K562 (cell line): Measurements from ENCODE around the gene RHEX. TPM values are rescaled to one million over a fixed set of nuclear protein-coding genes. Genes with fewer than 3 reads are reported as not detected.
A peak's percentile ranks its signal among the peaks of the same experiment; 100 is the strongest.

Source experiments
- CBFA2T3 ChIP-seq: fragments of 450-650 bp; IDR thresholded peaks from 2 replicates; pipeline ENCODE4 v1.6.1; 2017
- CC2D1A ChIP-seq: fragments of 450-650 bp; IDR thresholded peaks from 2 replicates; pipeline ENCODE4 v1.6.1; 2017; ENCODE audit warnings: mild to moderate bottlenecking
- DMBX1 ChIP-seq: fragments of 250-450 bp; sonication (Bioruptor Pico); IDR thresholded peaks from 2 replicates; pipeline ENCODE4 v1.8.0; 2022; ENCODE audit warnings: inconsistent platforms, mild to moderate bottlenecking, moderate library complexity, borderline replicate concordance
- EP300 ChIP-seq: IDR thresholded peaks from 2 replicates; pipeline ENCODE4 v1.6.1; 2012; ENCODE audit warnings: low read length, improper control_type of control experiment
- EP400 ChIP-seq: fragments of 450-650 bp; IDR thresholded peaks from 2 replicates; pipeline ENCODE4 v1.6.1; 2017; ENCODE audit warnings: antibody characterized with exemption, mild to moderate bottlenecking, moderate library complexity
- EZH2 ChIP-seq: IDR thresholded peaks from 2 replicates; pipeline ENCODE4 v1.6.1; 2012; ENCODE audit warnings: low read depth, mild to moderate bottlenecking, inconsistent platforms, low read length, borderline replicate concordance
- FOXJ3 ChIP-seq: sonication (generic); formaldehyde crosslinking; IDR thresholded peaks from 2 replicates; pipeline ENCODE4 v1.4.0; 2020; ENCODE audit warnings: mild to moderate bottlenecking, missing genetic modification reagents
- HDGF ChIP-seq: fragments of 450-650 bp; IDR thresholded peaks from 2 replicates; pipeline ENCODE4 v1.6.1; 2016
- HMG20A ChIP-seq: fragments of 450-650 bp; formaldehyde crosslinking; conservative IDR thresholded peaks from 2 replicates; pipeline ENCODE4 v1.4.0; 2020; ENCODE audit warnings: mild to moderate bottlenecking, mixed read lengths
- MTA1 ChIP-seq: fragments of 450-650 bp; IDR thresholded peaks from 2 replicates; pipeline ENCODE4 v1.6.1; 2017; ENCODE audit warnings: borderline replicate concordance
- NR2C2 ChIP-seq, 2 experiments: fragments of 200-800 bp in 1 of 2; sonication (Bioruptor generic) in 1 of 2; sonication (generic) in 1 of 2; formaldehyde crosslinking in 1 of 2; IDR thresholded peaks; 2 replicates each; pipeline versions ENCODE4 v1.6.1 to v1.8.0; 2016 to 2022; ENCODE audit warnings: mild to moderate bottlenecking in 1 of 2, missing compliant biosample characterization in 1 of 2, missing genetic modification characterization in 1 of 2, missing genetic modification reagents in 1 of 2
- NUFIP1 ChIP-seq: fragments of 450-650 bp; IDR thresholded peaks from 2 replicates; pipeline ENCODE4 v1.6.1; 2018; ENCODE audit not compliant: partially characterized antibody
- PHTF2 ChIP-seq: fragments of 250-450 bp; sonication (Bioruptor Pico); IDR thresholded peaks from 2 replicates; pipeline ENCODE4 v1.5.0; 2021; ENCODE audit warnings: mild to moderate bottlenecking
- POLR2AphosphoS2 ChIP-seq: IDR thresholded peaks from 2 replicates; pipeline ENCODE4 v1.6.1; 2012; ENCODE audit warnings: low read length, improper control_type of control experiment
- PTTG1 ChIP-seq: fragments of 450-650 bp; IDR thresholded peaks from 2 replicates; pipeline ENCODE4 v1.6.1; 2016; ENCODE audit warnings: low read depth, mild to moderate bottlenecking, missing genetic modification characterization, missing compliant biosample characterization
- RHOXF2B ChIP-seq: fragments of 250-450 bp; sonication (Bioruptor Pico); conservative IDR thresholded peaks from 2 replicates; pipeline ENCODE4 v1.5.1; 2021
- SIX5 ChIP-seq, 2 experiments: IDR thresholded peaks; 2 replicates each; pipeline ENCODE4 v1.6.1; 2011; ENCODE audit warnings: low read length in 2 of 2, borderline replicate concordance in 1 of 2, low read depth in 1 of 2, mild to moderate bottlenecking in 1 of 2, moderate library complexity in 1 of 2; ENCODE audit not compliant: insufficient read depth in 1 of 2
- TCF7 ChIP-seq: sonication (generic); IDR thresholded peaks from 2 replicates; pipeline ENCODE4 v1.6.1; 2016; ENCODE audit warnings: antibody characterized with exemption, borderline replicate concordance
- TRIM24 ChIP-seq, 2 experiments: fragments of 450-650 bp; IDR thresholded peaks; 2 replicates each; pipeline ENCODE4 v1.6.1; 2016
- ZNF175 ChIP-seq: fragments of 200-800 bp; sonication (Bioruptor generic); IDR thresholded peaks from 2 replicates; pipeline ENCODE4 v1.6.1; 2016; ENCODE audit warnings: low read depth, mild to moderate bottlenecking, missing genetic modification characterization, missing compliant biosample characterization
- ZNF224 ChIP-seq: sonication (generic); formaldehyde crosslinking; IDR thresholded peaks from 2 replicates; pipeline ENCODE4 v1.8.0; 2022; ENCODE audit warnings: mild to moderate bottlenecking, missing genetic modification reagents
- ZNF232 ChIP-seq: sonication (generic); formaldehyde crosslinking; IDR thresholded peaks from 2 replicates; pipeline ENCODE4 v1.8.0; 2022; ENCODE audit warnings: mild to moderate bottlenecking, missing genetic modification reagents
- ZNF586 ChIP-seq: fragments of 450-650 bp; formaldehyde crosslinking; conservative IDR thresholded peaks from 2 replicates; pipeline ENCODE4 v1.4.0; 2020; ENCODE audit warnings: mild to moderate bottlenecking, moderate library complexity
- ZNF668 ChIP-seq: fragments of 250-450 bp; sonication (Bioruptor Pico); IDR thresholded peaks from 2 replicates; pipeline ENCODE4 v1.8.0; 2022; ENCODE audit warnings: mild to moderate bottlenecking, inconsistent platforms
- ZNF766 ChIP-seq: fragments of 200-800 bp; sonication (Bioruptor generic); conservative IDR thresholded peaks from 2 replicates; pipeline ENCODE4 v1.6.1; 2016; ENCODE audit warnings: missing genetic modification characterization, missing compliant biosample characterization
- ZSCAN29 ChIP-seq: fragments of 450-650 bp; IDR thresholded peaks from 2 replicates; pipeline ENCODE4 v1.6.1; 2017
- polyA plus RNA-seq, 8 experiments: library from polyadenylated mRNA; depleted of rRNA in 4 of 8; stranded (reverse) in 5 of 8; unstranded in 3 of 8; fragments of >200 nt; fragmentation: Nextera tagmentation in 2 of 8; fragmentation: Illumina TruSeq in 1 of 8; extraction: Ambion mirVana in 2 of 8; extraction: Trizol in 1 of 8; gene quantifications; 2 replicates each; pipeline versions ENCODE4 v1.2.1 to v1.2.3, GENCODE V29; 2011 to 2014; ENCODE audit warnings: inconsistent platforms in 1 of 8, missing spikeins in 1 of 8
- total RNA-seq, 7 experiments: library from RNA; depleted of rRNA in 6 of 7; stranded (reverse); fragments of >200 nt in 6 of 7; fragmentation: Illumina TruSeq in 2 of 7; extraction: Trizol in 2 of 7; gene quantifications; 2 replicates each; pipeline versions ENCODE4 v1.2.1 to v1.2.3, GENCODE V29; 2011 to 2021; ENCODE audit warnings: low replicate concordance in 1 of 7
- TF ChIP-seq, protein P1 (sequence below): fragments of 250-450 bp; sonication (Bioruptor Pico); IDR thresholded peaks from 2 replicates; pipeline ENCODE4 v1.8.0; 2022; ENCODE audit warnings: moderate library complexity, mild to moderate bottlenecking, inconsistent platforms
- TF ChIP-seq, protein P2 (sequence below): IDR thresholded peaks from 2 replicates; pipeline ENCODE4 v1.6.1; 2011; ENCODE audit not compliant: insufficient read length; ENCODE audit errors: extremely low read depth
- TF ChIP-seq, protein P3 (sequence below): fragments of 200-800 bp; sonication (Bioruptor generic); IDR thresholded peaks from 2 replicates; pipeline ENCODE4 v1.6.1; 2017; ENCODE audit warnings: missing genetic modification characterization, missing compliant biosample characterization
- TF ChIP-seq, protein P4 (sequence below): sonication (generic); formaldehyde crosslinking; IDR thresholded peaks from 2 replicates; pipeline ENCODE4 v1.9.0; 2022; ENCODE audit warnings: mild to moderate bottlenecking, missing genetic modification reagents

Gene RHEX
- total and polyA plus RNA-seq, 9 of the 15 experiments (the other 6 are each of a cell fraction or from before 2014, with no cell fraction given) = not detected

DNA sequence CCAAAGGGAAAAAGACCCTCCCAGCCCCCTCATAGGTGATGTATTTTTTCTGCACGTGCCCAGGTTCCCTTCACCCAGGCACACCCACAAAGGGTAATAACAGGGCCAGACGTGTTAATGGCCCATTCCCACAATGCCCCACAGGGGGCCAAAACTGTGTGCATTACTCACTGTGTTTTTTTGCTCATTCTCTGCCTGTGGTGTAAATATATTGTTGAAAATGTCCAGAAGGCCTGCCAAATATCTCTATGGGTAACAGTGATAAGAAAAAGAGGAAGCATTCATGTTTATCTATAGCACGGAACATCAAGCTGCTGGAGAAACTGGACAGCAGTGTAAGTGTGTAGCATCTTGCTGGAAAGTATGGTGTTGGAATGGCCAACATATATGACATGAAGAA lies 21.9 kb downstream of the RHEX start (continued):
- TF ChIP-seq PTTG1 (tag) (no peak), ZSCAN29 (no peak), SIX5 (IDR thresholded peaks at IDR 0.05; ENCODE audit: borderline replicate concordance in 1 of 2, insufficient read depth in 1 of 2, low read depth in 1 of 2, low read length in 2 of 2) (no peak), EZH2 (no peak; the same call in 1 of the 2 replicates), ZNF766 (CRISPR knock-in tag) (peak; percentile 95), POLR2AphosphoS2 (no peak), MTA1 (peak; percentile 47; the same call in 1 of the 2 replicates), HDGF (no peak), TRIM24 (IDR thresholded peaks at IDR 0.05) (peak; percentile 83 to 85), CC2D1A (no peak), FOXJ3 (no peak), ZNF586 (CRISPR knock-in tag) (no peak), NR2C2 (CRISPR knock-in tag; IDR thresholded peaks at IDR 0.05) (no peak), NR2C2 (tag; IDR thresholded peaks at IDR 0.05) (0 out of 2 replicates have a peak, but pooled peaks have one; percentile 10), ZNF668 (CRISPR knock-in tag) (no peak), EP400 (no peak), DMBX1 (peak; percentile 68; the same call in 1 of the 2 replicates), EP300 (peak; percentile 74), HMG20A (CRISPR knock-in tag) (no peak), TCF7 (no peak), ZNF232 (CRISPR knock-in tag) (no peak), NUFIP1 (no peak), PHTF2 (CRISPR knock-in tag) (no peak), CBFA2T3 (peak; percentile 93), ZNF175 (CRISPR knock-in tag) (peak; percentile 87), ZNF224 (CRISPR knock-in tag) (no peak), RHOXF2B (CRISPR knock-in tag) (no peak)
- TF ChIP-seq, protein P1, sequence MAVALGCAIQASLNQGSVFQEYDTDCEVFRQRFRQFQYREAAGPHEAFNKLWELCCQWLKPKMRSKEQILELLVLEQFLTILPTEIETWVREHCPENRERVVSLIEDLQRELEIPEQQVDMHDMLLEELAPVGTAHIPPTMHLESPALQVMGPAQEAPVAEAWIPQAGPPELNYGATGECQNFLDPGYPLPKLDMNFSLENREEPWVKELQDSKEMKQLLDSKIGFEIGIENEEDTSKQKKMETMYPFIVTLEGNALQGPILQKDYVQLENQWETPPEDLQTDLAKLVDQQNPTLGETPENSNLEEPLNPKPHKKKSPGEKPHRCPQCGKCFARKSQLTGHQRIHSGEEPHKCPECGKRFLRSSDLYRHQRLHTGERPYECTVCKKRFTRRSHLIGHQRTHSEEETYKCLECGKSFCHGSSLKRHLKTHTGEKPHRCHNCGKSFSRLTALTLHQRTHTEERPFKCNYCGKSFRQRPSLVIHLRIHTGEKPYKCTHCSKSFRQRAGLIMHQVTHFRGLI (CRISPR knock-in tag) = peak; percentile 83; the same call in 1 of the 2 replicates
- TF ChIP-seq, protein P2, sequence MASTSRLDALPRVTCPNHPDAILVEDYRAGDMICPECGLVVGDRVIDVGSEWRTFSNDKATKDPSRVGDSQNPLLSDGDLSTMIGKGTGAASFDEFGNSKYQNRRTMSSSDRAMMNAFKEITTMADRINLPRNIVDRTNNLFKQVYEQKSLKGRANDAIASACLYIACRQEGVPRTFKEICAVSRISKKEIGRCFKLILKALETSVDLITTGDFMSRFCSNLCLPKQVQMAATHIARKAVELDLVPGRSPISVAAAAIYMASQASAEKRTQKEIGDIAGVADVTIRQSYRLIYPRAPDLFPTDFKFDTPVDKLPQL = no peak
- TF ChIP-seq, protein P3, sequence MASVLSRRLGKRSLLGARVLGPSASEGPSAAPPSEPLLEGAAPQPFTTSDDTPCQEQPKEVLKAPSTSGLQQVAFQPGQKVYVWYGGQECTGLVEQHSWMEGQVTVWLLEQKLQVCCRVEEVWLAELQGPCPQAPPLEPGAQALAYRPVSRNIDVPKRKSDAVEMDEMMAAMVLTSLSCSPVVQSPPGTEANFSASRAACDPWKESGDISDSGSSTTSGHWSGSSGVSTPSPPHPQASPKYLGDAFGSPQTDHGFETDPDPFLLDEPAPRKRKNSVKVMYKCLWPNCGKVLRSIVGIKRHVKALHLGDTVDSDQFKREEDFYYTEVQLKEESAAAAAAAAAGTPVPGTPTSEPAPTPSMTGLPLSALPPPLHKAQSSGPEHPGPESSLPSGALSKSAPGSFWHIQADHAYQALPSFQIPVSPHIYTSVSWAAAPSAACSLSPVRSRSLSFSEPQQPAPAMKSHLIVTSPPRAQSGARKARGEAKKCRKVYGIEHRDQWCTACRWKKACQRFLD (CRISPR knock-in tag) = peak; percentile 96
- TF ChIP-seq, protein P4, sequence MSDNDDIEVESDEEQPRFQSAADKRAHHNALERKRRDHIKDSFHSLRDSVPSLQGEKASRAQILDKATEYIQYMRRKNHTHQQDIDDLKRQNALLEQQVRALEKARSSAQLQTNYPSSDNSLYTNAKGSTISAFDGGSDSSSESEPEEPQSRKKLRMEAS (CRISPR knock-in tag) = no peak
